ENCODE results near the gene XXYLT1. TPM values are rescaled to one million over a fixed set of nuclear protein-coding genes. Genes with fewer than 3 reads are reported as not detected.

The XXYLT1 gene
- total and polyA plus RNA-seq, 10 donors, result 2.7 to 22.3 (median 9.5) TPM

- TF ChIP-seq CTCF (IDR thresholded peaks at IDR 0.05 in 8 of 11, conservative IDR thresholded peaks at IDR 0.05 in 3 of 11) (no peak), POLR2AphosphoS5 (IDR thresholded peaks at IDR 0.05) (no peak), POLR2A (IDR thresholded peaks at IDR 0.05) (no peak)
- no peak overlapping the region for H3K4me3 ChIP-seq
- 86 to 91% (median 89%) methylated on average over 7 of the region's 7 CpGs for WGBS, 5 donors
- H3K9me3 ChIP-seq, result no peaks in the 10 kb centered on the region
- H3K27me3 ChIP-seq (replicated peaks in 1 of 7), result no peaks in the 10 kb centered on the region
- H3K4me1 ChIP-seq, result peaks cover 0 to 44% (median 9%) of the 10 kb centered on the region in 6 donors
- H3K36me3 ChIP-seq, result peaks cover 0 to 7% (median 0%) of the 10 kb centered on the region in 6 donors
- intact Hi-C loops (cut with DNase I; ENCODE audit: low total_unique reads), result no loop called here
- DNase-seq, result no peak
- H3K27ac ChIP-seq, result peak overlapping the region in 4 of 8 donors; percentile 9 to 42 (median 28)
Observed at GRCh38 chr3:195172896-195173295, 98.1 kb downstream of the XXYLT1 start.

GRCh38 chr3:195172039-195172684, 98.8 kb downstream of the XXYLT1 start:
- intact Hi-C loops (cut with DNase I; ENCODE audit: low total_unique reads), result no loop called here
- H3K27ac ChIP-seq, result no peak overlapping the region
- 39 to 63% (median 47%) methylated on average over 11 of the region's 11 CpGs for WGBS, 5 donors
- peaks cover 0 to 7% (median 0%) of the 10 kb centered on the region in 6 donors for H3K36me3 ChIP-seq
- no peaks in the 10 kb centered on the region for H3K27me3 ChIP-seq (replicated peaks in 1 of 7)
- H3K4me3 ChIP-seq, result no peak overlapping the region
- TF ChIP-seq POLR2A (IDR thresholded peaks at IDR 0.05), result no peak
- TF ChIP-seq POLR2AphosphoS5 (IDR thresholded peaks at IDR 0.05), result no peak
- no peak for TF ChIP-seq CTCF (IDR thresholded peaks at IDR 0.05 in 8 of 11, conservative IDR thresholded peaks at IDR 0.05 in 3 of 11)
- H3K9me3 ChIP-seq, result no peaks in the 10 kb centered on the region
- peaks cover 0 to 37% (median 9%) of the 10 kb centered on the region in 6 donors for H3K4me1 ChIP-seq
- DNase-seq, result no peak

DNA sequence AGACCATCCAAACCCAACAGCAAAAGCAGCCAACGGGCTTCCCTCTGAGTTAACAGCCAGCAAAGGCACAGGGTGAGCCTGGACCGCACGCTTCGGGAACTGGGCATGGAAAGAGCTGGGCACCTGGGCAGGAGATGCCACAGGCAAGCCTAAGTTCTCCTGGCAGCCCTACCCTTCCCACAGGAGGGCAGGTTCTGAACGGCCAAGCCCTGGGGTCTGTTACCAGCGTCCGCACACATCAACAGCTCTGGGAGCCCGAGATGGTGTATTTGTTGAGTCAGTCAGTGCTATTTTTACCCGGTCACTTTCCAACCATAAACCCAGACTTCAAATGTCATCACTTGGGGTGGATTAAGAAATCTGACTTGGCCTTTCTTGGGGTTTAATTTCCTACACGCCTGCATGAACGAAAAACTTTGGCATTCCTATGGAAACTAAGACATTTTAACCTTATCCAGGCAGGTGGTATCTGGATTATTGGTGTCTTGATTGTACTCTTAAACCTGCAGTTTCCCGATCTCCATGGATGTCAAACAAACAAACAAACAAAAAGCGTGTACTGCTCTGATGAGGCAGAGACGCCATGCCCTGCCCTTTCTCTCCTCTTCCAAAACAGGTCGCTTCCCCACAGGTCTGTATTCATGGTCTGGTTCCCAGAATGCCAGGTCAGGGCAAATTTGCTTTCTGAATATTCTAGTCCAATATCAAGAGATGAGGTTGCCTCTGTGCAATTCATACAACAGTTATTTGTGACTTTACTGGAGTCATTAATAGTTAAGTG, 99.7 kb downstream of the XXYLT1 start:
- H3K27me3 ChIP-seq (replicated peaks in 1 of 7), result no peaks in the 10 kb centered on the region
- 74 to 94% (median 83%) methylated on average over 15 of the region's 15 CpGs for WGBS, 5 donors
- H3K9me3 ChIP-seq, result no peaks in the 10 kb centered on the region
- intact Hi-C loops (cut with DNase I; ENCODE audit: low total_unique reads), result loop anchor here (2.0 kb wide), 1 partner anchor 34 kb away; no protein-coding TSS in a partner anchor
- H3K4me1 ChIP-seq, result peaks cover 0 to 37% (median 9%) of the 10 kb centered on the region in 6 donors
- no peak for TF ChIP-seq POLR2A (IDR thresholded peaks at IDR 0.05)
- TF ChIP-seq CTCF (IDR thresholded peaks at IDR 0.05 in 8 of 11, conservative IDR thresholded peaks at IDR 0.05 in 3 of 11), result no peak
- no peak for TF ChIP-seq POLR2AphosphoS5 (IDR thresholded peaks at IDR 0.05)
- no peak for DNase-seq
- H3K4me3 ChIP-seq, result no peak overlapping the region
- no peak overlapping the region for H3K27ac ChIP-seq
- peaks cover 0 to 7% (median 0%) of the 10 kb centered on the region in 6 donors for H3K36me3 ChIP-seq

DNA sequence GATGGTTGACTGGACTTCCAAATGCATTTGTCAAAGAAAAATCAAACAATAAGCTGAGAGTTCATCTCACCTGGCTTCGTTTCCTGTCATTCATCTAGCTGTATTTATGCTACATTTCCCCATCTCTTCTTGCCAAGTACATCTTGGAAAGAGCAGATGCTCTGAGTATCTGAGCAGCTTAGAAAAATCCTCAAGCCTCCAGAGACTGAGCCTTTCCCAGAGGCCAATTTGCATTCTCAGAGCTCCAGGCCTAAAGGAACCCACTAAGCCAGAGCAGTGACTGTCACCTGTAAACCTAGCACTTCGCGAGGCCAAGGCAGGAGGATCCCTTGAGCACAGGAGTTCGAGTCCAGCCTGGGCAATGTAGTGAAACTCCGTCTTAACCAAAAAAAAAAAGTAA, 100.5 kb downstream of the XXYLT1 start:
- H3K4me1 ChIP-seq, result peaks cover 0 to 44% (median 10%) of the 10 kb centered on the region in 6 donors
- no peaks in the 10 kb centered on the region for H3K27me3 ChIP-seq (replicated peaks in 1 of 7)
- intact Hi-C loops (cut with DNase I; ENCODE audit: low total_unique reads), result loop anchor here (2.0 kb wide), 1 partner anchor 34 kb away; no protein-coding TSS in a partner anchor
- H3K9me3 ChIP-seq, result no peaks in the 10 kb centered on the region
- H3K4me3 ChIP-seq, result no peak overlapping the region
- no peak overlapping the region for H3K27ac ChIP-seq
- no peak for TF ChIP-seq POLR2A (IDR thresholded peaks at IDR 0.05)
- WGBS, 5 donors, result 89 to 96% (median 94%) methylated on average over 5 of the region's 5 CpGs
- no peak for DNase-seq
- peaks cover 0 to 5% (median 0%) of the 10 kb centered on the region in 6 donors for H3K36me3 ChIP-seq

All from spleen (tissue), 11 donors.